Gastroesophageal sphincter (tissue), 4 donors: ENCODE results near the gene MANEAL. TPM values are rescaled to one million over a fixed set of nuclear protein-coding genes. Genes with fewer than 3 reads are reported as not detected.

ENCODE experiments used
- ATAC-seq: fragments of 150-250 bp; one replicate; pipeline ENCODE4 v1.9.1; 2016; ENCODE audit warnings: mild to moderate bottlenecking, moderate library complexity
- H3K27ac ChIP-seq, 4 donors: fragments of 200-600 bp; sonication (generic) in 3 of 4; 1 replicate in 3 of 4; 2 replicates in 1 of 4; pipeline ENCODE4 v1.5.1; 2016 to 2019
- H3K27me3 ChIP-seq: fragments of 200-600 bp; sonication (generic); one replicate; pipeline ENCODE4 v1.5.1; 2019
- H3K36me3 ChIP-seq, 2 donors: fragments of 200-600 bp; sonication (generic); one replicate each; pipeline ENCODE4 v1.5.1; 2019; ENCODE audit warnings: control low read depth in 1 of 2
- H3K4me1 ChIP-seq, 3 donors: fragments of 200-600 bp; sonication (generic); 1 replicate in 2 of 3; 2 replicates in 1 of 3; pipeline ENCODE4 v1.5.1; 2016 to 2019; ENCODE audit warnings: control low read depth in 2 of 3
- H3K4me3 ChIP-seq, 2 donors: fragments of 200-600 bp; sonication (generic); one replicate each; pipeline ENCODE4 v1.5.1; 2019; ENCODE audit warnings: mild to moderate bottlenecking in 1 of 2, moderate library complexity in 1 of 2
- H3K9me3 ChIP-seq, 3 donors: fragments of 200-600 bp; sonication (generic); one replicate each; pipeline ENCODE4 v1.5.1; 2017 to 2019; ENCODE audit warnings: control low read depth in 2 of 3
- EP300 ChIP-seq: sonication (generic); formaldehyde crosslinking; IDR thresholded peaks from one replicate; pipeline ENCODE4 v1.6.1; 2017; ENCODE audit warnings: antibody characterized with exemption, mild to moderate bottlenecking
- POLR2A ChIP-seq, 2 donors: fragments of 450-650 bp; IDR thresholded peaks; one replicate each; pipeline ENCODE4 v1.6.1; 2017; ENCODE audit warnings: antibody characterized with exemption in 2 of 2, mild to moderate bottlenecking in 2 of 2, moderate library complexity in 1 of 2
- POLR2AphosphoS5 ChIP-seq: sonication (generic); formaldehyde crosslinking; IDR thresholded peaks from one replicate; pipeline ENCODE4 v1.6.1; 2017; ENCODE audit warnings: antibody characterized with exemption
- WGBS, 2 donors: methylation state at CpG; one replicate each; pipeline ENCODE4 v1.1.5; 2018; ENCODE audit warnings: low coverage in 1 of 2; 5-methylcytosine and 5-hydroxymethylcytosine counted together
- total RNA-seq, 4 donors: library from RNA; depleted of rRNA; stranded (reverse); fragments of >200 nt; gene quantifications; one replicate each; pipeline ENCODE4 v1.1.0, GENCODE V29; 2016
- TF ChIP-seq, protein P1 (sequence below), 4 experiments: fragments of 200-600 bp in 2 of 4; fragments of 450-650 bp in 2 of 4; sonication (generic) in 1 of 4; IDR thresholded peaks; one replicate each; pipeline ENCODE4 v1.5.1; 2017 to 2019; ENCODE audit warnings: antibody characterized with exemption in 4 of 4, mild to moderate bottlenecking in 2 of 4, moderate library complexity in 2 of 4

The MANEAL gene
- total RNA-seq, 4 donors from 2014 or later = 1.5 to 2.8 (median 2.7) TPM

DNA sequence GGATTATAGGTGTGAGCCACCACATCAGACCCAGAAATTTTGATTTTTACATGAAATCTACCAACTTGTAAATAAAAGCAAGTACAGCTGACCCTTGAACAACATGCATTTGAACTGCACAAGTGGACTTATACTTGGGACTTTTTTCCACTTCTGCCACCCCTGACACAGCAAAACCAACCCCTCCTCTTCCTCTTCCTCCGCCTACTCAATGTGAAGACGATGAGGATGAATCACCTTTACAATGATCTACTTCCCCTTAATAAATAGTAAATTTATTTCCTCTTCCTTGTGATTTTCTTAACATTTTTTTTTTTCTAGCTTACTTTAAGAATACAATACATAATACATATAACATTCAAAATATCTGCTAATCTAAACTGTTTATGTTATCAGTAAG, 31.9 kb downstream of the MANEAL start:
- Histone ChIP-seq H3K4me3 (no peak overlapping the region), H3K27ac (no peak overlapping the region), H3K36me3 (peaks cover 0 to 87% of the 10 kb centered on the region in 2 donors), H3K27me3 (no peaks in the 10 kb centered on the region), H3K4me1 (no peaks in the 10 kb centered on the region), H3K9me3 (no peaks in the 10 kb centered on the region)
- TF ChIP-seq, protein P1, sequence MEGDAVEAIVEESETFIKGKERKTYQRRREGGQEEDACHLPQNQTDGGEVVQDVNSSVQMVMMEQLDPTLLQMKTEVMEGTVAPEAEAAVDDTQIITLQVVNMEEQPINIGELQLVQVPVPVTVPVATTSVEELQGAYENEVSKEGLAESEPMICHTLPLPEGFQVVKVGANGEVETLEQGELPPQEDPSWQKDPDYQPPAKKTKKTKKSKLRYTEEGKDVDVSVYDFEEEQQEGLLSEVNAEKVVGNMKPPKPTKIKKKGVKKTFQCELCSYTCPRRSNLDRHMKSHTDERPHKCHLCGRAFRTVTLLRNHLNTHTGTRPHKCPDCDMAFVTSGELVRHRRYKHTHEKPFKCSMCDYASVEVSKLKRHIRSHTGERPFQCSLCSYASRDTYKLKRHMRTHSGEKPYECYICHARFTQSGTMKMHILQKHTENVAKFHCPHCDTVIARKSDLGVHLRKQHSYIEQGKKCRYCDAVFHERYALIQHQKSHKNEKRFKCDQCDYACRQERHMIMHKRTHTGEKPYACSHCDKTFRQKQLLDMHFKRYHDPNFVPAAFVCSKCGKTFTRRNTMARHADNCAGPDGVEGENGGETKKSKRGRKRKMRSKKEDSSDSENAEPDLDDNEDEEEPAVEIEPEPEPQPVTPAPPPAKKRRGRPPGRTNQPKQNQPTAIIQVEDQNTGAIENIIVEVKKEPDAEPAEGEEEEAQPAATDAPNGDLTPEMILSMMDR (IDR thresholded peaks at IDR 0.05) = no peak
- TF ChIP-seq POLR2AphosphoS5 (no peak), EP300 (no peak), POLR2A (IDR thresholded peaks at IDR 0.05) (no peak)
- no peak for ATAC-seq
- WGBS, 2 donors = 72 to 78% methylated on average over 2 of the region's 2 CpGs

DNA sequence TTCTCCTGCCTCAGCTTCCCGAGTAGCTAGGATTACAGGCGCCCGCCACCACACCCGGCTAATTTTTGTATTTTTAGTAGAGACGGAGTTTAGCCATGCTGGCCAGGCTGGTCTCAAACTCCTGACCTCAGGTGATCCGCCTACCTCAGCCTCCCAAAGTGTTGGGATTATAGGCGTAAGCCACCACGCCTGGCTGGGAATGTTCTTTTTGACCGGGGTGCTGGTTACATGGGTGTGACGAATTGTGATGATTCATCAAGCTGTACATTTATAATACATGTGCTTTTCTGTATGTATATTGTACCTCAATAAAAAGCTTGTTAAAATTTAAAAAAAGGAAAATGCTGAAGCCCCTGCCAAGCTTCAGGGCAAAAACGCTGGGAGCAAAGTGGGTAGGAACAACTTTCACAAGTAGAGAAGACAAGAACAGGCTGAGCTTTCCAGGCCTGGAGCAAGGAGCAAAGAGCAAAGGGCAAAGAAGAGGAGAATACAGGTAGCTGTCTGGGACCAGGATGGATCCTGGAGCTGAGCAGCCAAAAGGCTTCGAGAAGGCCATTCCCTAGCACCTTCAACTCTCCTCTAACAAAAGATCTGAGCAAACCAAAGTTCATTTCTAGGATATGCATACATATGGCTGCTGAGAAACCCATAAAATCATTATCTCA, 34.9 kb downstream of the MANEAL start:
- H3K36me3 ChIP-seq = peaks cover 0 to 87% of the 10 kb centered on the region in 2 donors
- no peaks in the 10 kb centered on the region for H3K27me3 ChIP-seq
- no peak for ATAC-seq
- no peaks in the 10 kb centered on the region for H3K4me1 ChIP-seq
- no peaks in the 10 kb centered on the region for H3K9me3 ChIP-seq
- no peak overlapping the region for H3K27ac ChIP-seq
- WGBS, 2 donors = 67 to 93% methylated on average over 4 to 7 of the region's 12 CpGs
- no peak overlapping the region for H3K4me3 ChIP-seq
- TF ChIP-seq EP300 (no peak), POLR2A (IDR thresholded peaks at IDR 0.05) (no peak), POLR2AphosphoS5 (no peak)
- TF ChIP-seq, protein P1 (IDR thresholded peaks at IDR 0.05) = no peak

DNA sequence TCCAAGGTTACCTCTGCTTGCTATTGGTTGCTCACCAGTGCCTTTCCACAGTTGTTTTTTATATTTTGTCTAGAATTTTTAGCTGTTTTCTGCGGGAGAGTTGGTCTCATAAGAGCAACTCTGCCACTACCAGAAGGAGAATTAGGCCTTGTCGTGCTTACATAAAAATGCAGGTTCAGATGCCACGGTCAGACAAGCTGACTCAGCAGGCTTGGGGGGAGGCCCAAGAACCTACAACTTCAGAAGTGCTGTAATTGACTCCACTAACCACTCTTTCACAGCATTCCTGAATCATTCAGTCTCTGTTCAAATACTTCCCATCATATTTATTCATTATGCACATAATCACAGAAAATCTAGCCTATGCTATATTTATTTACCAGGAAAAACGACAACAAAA, 37.5 kb downstream of the MANEAL start:
- Histone ChIP-seq H3K4me3 (no peak overlapping the region), H3K36me3 (peaks cover 0 to 92% of the 10 kb centered on the region in 2 donors), H3K9me3 (no peaks in the 10 kb centered on the region), H3K27ac (no peak overlapping the region), H3K27me3 (no peaks in the 10 kb centered on the region), H3K4me1 (no peaks in the 10 kb centered on the region)
- TF ChIP-seq POLR2AphosphoS5 (no peak), EP300 (no peak), POLR2A (IDR thresholded peaks at IDR 0.05) (no peak)
- TF ChIP-seq, protein P1 (IDR thresholded peaks at IDR 0.05) = no peak
- no peak for ATAC-seq
- 94 to 100% methylated on average over 3 to 4 of the region's 4 CpGs for WGBS, 2 donors

DNA sequence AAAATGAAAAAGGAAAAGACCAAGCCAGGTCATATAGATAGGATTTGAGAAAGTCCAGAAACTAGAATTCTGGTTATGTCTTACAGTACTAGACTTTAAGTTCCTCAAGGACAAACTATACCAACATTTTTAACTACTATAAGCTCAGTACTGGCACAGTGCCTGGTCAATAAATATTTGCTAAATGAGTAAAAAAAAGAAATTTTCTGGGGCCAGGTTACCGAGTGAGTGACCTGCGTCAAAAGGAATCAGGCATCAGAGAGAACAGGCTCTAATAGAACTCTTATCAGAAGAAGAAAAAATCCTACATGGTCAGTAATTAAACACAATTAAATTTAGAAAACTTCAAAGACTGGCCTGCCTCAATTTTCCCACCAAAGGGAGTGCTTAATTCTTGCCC, 38.2 kb downstream of the MANEAL start:
- Histone ChIP-seq H3K4me3 (no peak overlapping the region), H3K27me3 (no peaks in the 10 kb centered on the region), H3K27ac (no peak overlapping the region), H3K36me3 (peaks cover 0 to 93% of the 10 kb centered on the region in 2 donors), H3K9me3 (no peaks in the 10 kb centered on the region), H3K4me1 (no peaks in the 10 kb centered on the region)
- WGBS, 2 donors = 81 to 85% methylated on average over 2 of the region's 2 CpGs
- TF ChIP-seq POLR2A (IDR thresholded peaks at IDR 0.05) = no peak
- no peak for TF ChIP-seq POLR2AphosphoS5
- TF ChIP-seq EP300 = no peak
- TF ChIP-seq, protein P1 (IDR thresholded peaks at IDR 0.05) = no peak
- no peak for ATAC-seq

DNA sequence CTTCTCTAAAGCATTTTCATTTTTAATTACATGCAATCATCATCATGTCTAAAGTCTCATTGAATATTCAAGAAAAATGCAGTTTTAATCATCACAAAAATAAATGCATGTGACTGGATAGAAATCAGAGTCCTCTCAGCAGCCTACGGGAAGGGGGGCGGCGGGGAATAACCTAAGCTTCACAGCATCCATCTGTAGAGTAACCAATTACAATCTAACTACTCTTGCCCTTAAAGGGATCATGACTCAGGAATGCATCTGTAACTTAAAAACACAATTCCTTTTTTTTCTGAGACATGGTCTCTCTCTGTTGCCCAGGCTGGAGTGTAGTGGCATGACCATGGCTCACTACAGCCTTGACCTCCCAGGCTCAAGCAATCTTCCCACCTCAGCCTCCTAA, 43.1 kb downstream of the MANEAL start:
- ATAC-seq = no peak
- H3K36me3 ChIP-seq = peaks cover 0 to 91% of the 10 kb centered on the region in 2 donors
- no peak for TF ChIP-seq EP300
- TF ChIP-seq POLR2A (IDR thresholded peaks at IDR 0.05) = no peak
- TF ChIP-seq POLR2AphosphoS5 = no peak
- TF ChIP-seq, protein P1 (IDR thresholded peaks at IDR 0.05) = no peak
- H3K27me3 ChIP-seq = no peaks in the 10 kb centered on the region
- H3K27ac ChIP-seq = no peak overlapping the region
- WGBS, 2 donors = 57 to 100% methylated on average over 1 to 3 of the region's 3 CpGs
- H3K4me3 ChIP-seq = no peak overlapping the region
- peaks cover 0 to 8% (median 0%) of the 10 kb centered on the region in 3 donors for H3K4me1 ChIP-seq
- H3K9me3 ChIP-seq = no peaks in the 10 kb centered on the region
